ENCODE data around the gene JAG2.
A peak's percentile ranks its signal among the peaks of the same experiment; 100 is the strongest.

- TF ChIP-seq CTCF (IDR thresholded peaks at IDR 0.05) (peak; percentile 92 to 96 (median 94)), EP300 (IDR thresholded peaks at IDR 0.05; ENCODE audit: low read depth) (no peak)
Measured at GRCh38 chr14:105203057-105203531, 34.5 kb upstream of the JAG2 start.
